HCT116 (cell line): ENCODE data around the gene NLRP4.

Experiments
- CTCF ChIP-seq, 3 experiments: fragments of 200-600 bp in 1 of 3; sonication (generic) in 1 of 3; IDR thresholded peaks in 2 of 3; conservative IDR thresholded peaks in 1 of 3; 2 replicates each; pipeline ENCODE4 v1.5.1; 2012 to 2017; ENCODE audit warnings: low read depth in 2 of 3, low read length in 2 of 3, antibody characterized with exemption in 1 of 3, borderline replicate concordance in 1 of 3, control low read depth in 1 of 3, mild to moderate bottlenecking in 1 of 3, mixed read lengths in 1 of 3, mixed run types in 1 of 3, moderate library complexity in 1 of 3; ENCODE audit not compliant: insufficient read depth in 1 of 3
- ELF1 ChIP-seq: IDR thresholded peaks from 2 replicates; pipeline ENCODE4 v1.6.1; 2012; ENCODE audit warnings: low read depth, borderline replicate concordance
- EZH2 ChIP-seq: fragments of 200-600 bp; sonication (generic); IDR thresholded peaks from 2 replicates; pipeline ENCODE4 v1.6.1; 2017; ENCODE audit warnings: antibody characterized with exemption, mixed run types
- FOSL1 ChIP-seq: IDR thresholded peaks from 2 replicates; pipeline ENCODE4 v1.6.1; 2012; ENCODE audit warnings: low read depth
- POLR2A ChIP-seq: IDR thresholded peaks from 2 replicates; pipeline ENCODE4 v1.7.0; 2011; ENCODE audit warnings: borderline replicate concordance; ENCODE audit not compliant: insufficient read depth, insufficient read length; ENCODE audit errors: extremely low read depth
- RAD21 ChIP-seq: IDR thresholded peaks from 2 replicates; pipeline ENCODE4 v1.6.1; 2012; ENCODE audit warnings: low read depth, mild to moderate bottlenecking
- SRF ChIP-seq: IDR thresholded peaks from 2 replicates; pipeline ENCODE4 v1.6.1; 2012; ENCODE audit warnings: low read depth
- TCF7L2 ChIP-seq: IDR thresholded peaks from 2 replicates; pipeline ENCODE4 v1.7.0; 2011; ENCODE audit warnings: borderline replicate concordance, inconsistent platforms; ENCODE audit not compliant: insufficient read depth, insufficient read length; ENCODE audit errors: extremely low read depth
- ZFX ChIP-seq: fragments of 450-650 bp; IDR thresholded peaks from 2 replicates; pipeline ENCODE4 v1.6.1; 2017
- TF ChIP-seq, protein P1 (sequence below): IDR thresholded peaks from 2 replicates; pipeline ENCODE4 v1.6.1; 2012

DNA sequence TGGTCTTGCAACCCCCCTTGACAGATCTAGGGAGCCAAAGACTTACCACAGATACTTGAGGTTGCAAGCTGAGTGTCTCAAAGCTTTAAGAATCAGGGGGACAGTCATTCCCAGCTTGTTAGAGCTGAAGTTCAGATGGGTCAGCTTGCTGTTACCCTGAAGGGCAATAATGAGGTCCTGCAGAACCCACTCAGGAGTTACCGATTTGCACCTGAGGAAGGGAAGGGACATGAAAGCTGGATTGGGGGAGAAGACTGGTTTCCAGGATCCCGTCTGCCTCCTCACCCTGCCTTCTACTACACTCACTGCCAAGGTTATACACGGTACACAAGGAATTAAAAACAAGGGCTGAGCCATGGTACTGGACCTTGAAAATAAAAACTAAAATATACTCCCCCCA lies 71.4 kb downstream of the NLRP4 start:
- TF ChIP-seq POLR2A, result no peak
- TF ChIP-seq, protein P1, sequence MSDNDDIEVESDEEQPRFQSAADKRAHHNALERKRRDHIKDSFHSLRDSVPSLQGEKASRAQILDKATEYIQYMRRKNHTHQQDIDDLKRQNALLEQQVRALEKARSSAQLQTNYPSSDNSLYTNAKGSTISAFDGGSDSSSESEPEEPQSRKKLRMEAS, result no peak
- no peak for TF ChIP-seq TCF7L2
- TF ChIP-seq EZH2, result no peak
- no peak for TF ChIP-seq CTCF (IDR thresholded peaks at IDR 0.05 in 2 of 3, conservative IDR thresholded peaks at IDR 0.05 in 1 of 3; ENCODE audit: borderline replicate concordance in 1 of 3, insufficient read depth in 1 of 3, low read depth in 2 of 3, low read length in 2 of 3)
- TF ChIP-seq FOSL1, result no peak
- no peak for TF ChIP-seq ZFX
- no peak for TF ChIP-seq RAD21
- no peak for TF ChIP-seq SRF
- TF ChIP-seq ELF1, result no peak
